ENCODE data around the gene PPM1H.

The PPM1H gene

DNA sequence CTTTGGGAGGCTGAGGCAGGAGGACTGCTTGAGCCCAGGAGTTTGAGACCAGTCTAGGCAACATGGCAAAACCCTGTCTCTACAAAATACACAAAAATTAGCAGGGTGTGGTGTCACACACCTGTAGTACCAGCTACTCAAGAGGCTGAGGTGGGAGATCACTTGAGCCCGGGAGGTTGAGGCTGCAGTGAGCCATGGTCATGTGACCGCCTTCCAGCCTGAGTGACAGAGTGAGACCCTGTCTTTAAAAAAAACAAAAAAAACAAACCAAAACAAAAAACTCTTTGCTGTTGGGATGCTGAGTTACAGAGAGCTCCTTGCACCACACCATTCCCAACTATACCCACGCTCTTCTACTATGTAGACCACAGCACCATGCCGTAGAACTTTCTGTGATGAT is 221.2 kb downstream of the PPM1H start:
- no peak for DNase-seq (ENCODE audit: low spot score)

GRCh38 chr12:62712681-62713573 is 222.0 kb downstream of the PPM1H start:
- DNase-seq (ENCODE audit: low spot score): no peak

GRCh38 chr12:62711631-62712241 is 223.2 kb downstream of the PPM1H start:
- no peak for DNase-seq (ENCODE audit: low spot score)

GRCh38 chr12:62709311-62709710 is 225.6 kb downstream of the PPM1H start:
- no peak for DNase-seq (ENCODE audit: low spot score)

GRCh38 chr12:62707939-62708338 is 227.0 kb downstream of the PPM1H start:
- DNase-seq (ENCODE audit: low spot score): no peak

GRCh38 chr12:62705846-62706245 is 229.1 kb downstream of the PPM1H start:
- no peak for DNase-seq (ENCODE audit: low spot score)

DNA sequence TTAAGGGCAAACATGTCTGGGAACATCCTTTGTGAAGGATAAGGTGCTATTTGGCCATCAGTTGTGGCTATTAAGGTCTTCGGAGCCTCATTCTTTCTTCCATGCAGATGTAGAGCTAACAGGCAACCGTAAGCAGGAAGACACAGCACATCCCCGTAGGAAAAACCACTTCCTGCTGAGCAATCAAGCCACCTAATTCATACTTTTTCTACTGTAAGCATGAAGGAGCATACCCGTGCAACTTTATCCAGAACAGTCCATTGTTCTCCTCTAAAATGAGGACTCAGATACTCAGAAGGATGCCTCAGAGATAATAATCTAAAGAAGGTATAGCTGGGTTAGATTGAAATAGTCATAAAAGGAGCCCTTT is 232.0 kb downstream of the PPM1H start:
- no peak for DNase-seq (ENCODE audit: low spot score)

DNA sequence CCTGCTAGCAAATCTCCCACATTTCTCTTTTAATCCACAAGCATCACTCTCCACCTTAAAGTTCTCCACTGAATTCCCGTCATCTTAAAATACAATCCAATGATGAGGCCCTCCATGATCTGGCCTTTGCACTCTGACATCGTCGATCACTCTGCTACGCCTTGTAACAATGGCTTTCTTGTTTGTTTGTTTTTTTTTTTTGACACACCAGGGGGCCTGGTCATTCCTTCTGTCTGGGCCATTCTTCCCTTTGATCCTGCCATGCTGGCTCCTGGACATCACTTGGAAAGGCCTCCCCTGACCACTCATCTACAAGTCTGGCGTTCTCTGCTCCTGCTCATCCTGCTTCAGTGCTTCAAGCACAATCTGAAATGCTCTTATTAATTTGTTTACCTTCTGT is 233.5 kb downstream of the PPM1H start:
- no peak for DNase-seq (ENCODE audit: low spot score)

DNA sequence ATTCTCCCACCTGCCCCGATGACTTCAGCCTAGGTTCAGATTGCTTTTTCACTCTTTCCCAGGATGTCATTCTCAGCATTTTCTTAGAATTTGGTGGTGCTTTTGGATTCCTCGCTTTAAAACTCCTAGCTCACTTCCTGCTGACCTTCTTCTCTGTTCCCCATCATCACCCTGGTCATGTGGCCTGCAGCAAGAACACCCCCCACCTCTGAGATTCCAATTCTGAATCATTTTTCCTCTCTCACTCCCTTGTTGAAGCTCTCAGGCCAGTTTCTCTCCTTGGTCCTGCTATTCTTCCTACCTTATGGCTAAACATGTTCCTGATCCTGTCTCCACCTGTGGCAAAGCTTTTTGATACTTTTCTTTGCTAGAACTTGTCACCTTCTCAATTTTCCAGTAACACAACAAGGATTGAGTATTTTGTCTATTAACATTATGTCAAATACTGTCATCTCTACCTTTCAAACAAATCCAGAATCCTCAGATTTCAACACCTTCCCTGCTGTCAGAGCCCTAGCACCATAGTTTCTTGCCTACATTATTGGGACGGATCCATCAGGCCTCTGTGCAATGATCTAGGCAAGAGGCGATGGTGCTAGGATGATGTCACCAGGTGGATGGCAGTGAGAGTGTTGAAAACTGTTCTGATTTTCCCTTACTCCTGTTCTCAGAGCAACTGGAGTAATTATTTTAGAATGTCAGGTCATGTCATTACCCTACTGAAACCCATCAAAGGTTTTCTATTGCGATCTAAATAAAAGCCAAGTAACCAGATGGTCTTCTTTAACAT is 234.7 kb downstream of the PPM1H start:
- DNase-seq (ENCODE audit: low spot score): no peak

GRCh38 chr12:62698701-62699101 is 236.2 kb downstream of the PPM1H start:
- no peak for DNase-seq (ENCODE audit: low spot score)

DNA sequence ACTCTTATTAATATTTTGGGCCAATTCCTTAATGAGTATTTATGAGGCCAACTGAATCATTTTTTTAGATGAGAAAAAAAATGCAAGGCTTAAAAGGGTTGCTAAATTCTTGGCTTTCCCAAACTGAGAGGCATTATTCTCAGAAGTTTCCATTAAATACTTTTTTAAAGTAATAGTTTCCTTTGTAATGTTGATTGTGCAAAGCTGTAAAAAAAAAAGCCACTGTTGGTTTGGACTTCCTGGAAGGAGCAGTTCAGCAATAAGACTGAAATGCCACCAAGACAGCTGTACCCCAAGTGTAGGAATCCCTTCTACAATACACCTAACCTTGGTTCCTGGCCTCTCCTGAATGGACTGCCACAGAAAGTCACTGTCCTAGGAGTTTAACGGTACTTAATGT is 237.1 kb downstream of the PPM1H start:
- DNase-seq (ENCODE audit: low spot score): no peak

DNA sequence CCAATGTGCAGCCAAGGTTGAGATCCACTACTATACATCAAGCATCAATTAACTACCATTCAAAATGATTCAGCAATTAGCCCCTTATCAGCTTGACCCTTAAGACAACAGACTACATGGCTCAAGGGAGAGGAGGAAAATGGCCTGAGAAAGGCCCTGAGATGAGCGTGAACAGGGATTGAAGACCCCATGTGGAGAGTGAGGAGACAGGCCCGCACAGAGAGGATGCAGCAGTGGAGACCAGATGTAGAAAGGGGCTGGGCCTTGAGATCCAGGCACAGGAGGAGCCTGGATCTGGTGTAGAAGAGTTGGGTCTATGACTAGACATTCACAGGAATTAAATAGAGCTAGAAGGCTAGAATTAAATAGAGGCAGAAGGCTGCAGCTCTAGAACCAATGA is 239.3 kb downstream of the PPM1H start:
- DNase-seq (ENCODE audit: low spot score): no peak

DNA sequence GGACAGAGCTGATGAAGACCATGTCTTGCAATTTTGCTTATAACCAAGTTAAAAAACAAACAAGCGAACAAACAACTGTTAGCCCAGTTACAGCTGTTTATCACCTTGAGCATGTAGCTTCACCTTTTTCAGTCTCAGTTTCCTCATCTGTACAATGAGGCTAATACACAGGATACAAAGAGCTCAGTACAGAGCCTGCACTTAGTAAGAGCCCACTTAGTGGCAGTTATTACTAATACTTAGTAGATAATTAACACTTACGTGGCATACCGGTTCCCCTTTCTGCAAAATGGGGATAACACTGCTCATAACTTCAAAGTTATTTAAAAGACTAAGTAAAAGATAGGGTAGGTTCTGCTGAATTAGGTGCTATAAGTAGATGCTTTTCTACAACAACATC is 240.3 kb downstream of the PPM1H start:
- DNase-seq (ENCODE audit: low spot score): no peak

DNA sequence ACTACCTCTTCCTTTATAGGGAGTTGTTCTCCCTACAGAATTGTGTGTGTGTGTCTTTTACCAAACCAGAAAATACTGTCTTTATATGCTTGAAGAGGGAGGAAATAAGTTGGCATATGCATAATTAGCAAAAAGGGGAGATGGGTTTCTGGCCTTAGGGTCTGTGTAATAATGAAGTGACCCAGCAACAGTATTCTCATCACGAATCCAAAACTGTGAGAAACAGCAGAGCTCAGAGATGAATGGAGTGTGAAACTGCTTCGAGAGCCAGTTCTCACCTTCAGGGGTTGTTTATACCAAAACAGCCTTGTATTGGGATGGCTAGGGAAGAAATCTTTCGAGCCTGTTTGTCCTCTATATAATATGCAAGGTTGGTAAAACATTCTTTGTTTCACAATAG is 240.8 kb downstream of the PPM1H start:
- DNase-seq (ENCODE audit: low spot score): no peak

DNA sequence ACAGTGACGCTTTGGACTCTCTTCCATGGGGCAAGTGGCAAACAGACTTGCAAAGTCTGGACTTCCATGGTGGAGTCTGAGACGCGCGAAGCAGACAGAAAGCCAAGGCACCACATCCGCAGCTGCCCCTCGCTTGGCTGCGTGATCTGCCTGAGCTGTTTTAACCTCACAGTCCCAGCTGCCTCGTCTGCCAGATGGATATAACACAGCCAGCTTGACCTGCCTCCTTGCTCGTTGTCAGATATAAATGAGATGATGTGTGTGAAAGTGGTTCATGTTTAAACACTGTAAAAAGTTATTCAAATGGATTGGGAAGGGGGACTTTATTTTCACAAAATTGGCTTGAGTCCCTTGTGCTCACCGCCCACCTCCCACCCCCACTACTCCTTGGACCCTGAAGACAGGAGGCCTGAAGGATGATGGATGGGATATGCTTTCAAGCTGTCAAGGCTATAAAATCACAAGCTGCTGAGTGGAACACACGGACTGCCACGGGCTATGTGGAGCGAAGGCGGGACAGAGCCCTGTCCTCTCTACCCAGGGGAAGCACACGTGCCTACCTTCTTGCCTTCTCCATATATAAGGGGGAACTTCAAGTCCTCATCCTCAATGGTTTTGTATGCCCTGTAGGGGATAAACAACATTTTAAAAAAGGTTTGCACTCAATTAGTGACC is 241.4 kb downstream of the PPM1H start:
- no peak for DNase-seq (ENCODE audit: low spot score)

- DNase-seq (ENCODE audit: low spot score): no peak
Measured at GRCh38 chr12:62692884-62693283, 242.1 kb downstream of the PPM1H start.

DNA sequence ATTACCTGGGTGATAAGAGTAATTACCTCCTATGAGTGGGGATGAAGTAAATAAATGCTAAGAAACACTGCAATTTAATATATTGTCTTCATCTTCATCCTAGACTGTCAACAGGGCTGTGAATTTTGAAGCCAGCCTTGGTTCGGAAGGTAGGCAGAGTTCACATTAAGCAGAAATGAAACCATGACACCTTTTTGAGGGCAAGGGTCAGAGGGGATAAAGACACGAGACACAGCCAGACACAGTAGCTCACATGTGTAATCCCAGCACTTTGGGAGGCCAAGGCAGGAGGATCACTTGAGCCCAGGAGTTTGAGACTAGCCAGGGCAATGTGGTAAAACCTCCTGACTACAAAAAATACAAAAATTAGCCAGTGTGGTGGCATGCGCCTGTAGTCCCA is 243.6 kb downstream of the PPM1H start:
- DNase-seq (ENCODE audit: low spot score): no peak

DNA sequence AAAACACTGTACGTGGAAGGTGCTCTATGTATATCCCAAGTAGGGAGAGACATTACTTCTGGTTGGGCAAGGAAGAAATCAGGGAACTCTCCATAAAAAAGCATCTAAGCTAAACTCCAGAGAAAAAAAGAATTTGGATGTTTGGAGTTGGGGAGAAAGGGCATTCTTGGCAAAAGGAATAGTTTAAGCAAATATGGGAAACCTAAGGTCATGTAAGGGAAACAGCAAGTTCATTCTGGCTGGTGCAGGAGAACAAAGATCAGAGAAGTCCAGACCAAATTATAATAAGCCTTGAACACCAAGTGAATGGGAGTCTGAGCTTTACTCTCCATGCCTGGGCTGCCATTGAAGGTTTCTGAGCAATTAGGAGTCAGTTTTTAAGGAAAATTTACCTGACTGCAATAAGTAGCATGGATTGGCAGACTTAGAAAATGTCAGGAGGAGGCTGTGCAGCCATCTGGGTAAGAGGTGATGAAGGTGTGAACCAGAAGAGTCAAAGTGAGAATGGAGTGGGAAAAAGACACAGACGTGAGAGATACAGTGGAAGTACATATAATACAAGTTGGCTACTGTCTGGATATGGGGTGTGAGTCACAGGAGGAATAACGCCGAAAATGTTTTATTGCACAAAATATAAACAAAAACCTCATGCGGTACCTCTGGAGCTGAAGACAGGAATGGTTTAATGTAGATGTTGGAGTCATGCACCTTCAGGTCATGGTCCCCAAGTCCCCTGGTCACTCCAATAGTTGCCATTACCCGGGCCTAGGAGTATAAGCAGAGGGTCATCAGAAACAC is 245.7 kb downstream of the PPM1H start:
- DNase-seq (ENCODE audit: low spot score): no peak

- no peak for DNase-seq (ENCODE audit: low spot score)
Measured at GRCh38 chr12:62686938-62687337, 248.0 kb downstream of the PPM1H start.

- no peak for DNase-seq (ENCODE audit: low spot score)
Measured at GRCh38 chr12:62684570-62685295, 250.2 kb downstream of the PPM1H start.
